ENCODE data around the gene TMEM187. TPM values are rescaled to one million over a fixed set of nuclear protein-coding genes. Genes with fewer than 3 reads are reported as not detected.

The TMEM187 gene
- total and polyA plus RNA-seq, 4 experiments from 2014 or later: 10.4 to 23.8 (median 13.8) TPM

DNA sequence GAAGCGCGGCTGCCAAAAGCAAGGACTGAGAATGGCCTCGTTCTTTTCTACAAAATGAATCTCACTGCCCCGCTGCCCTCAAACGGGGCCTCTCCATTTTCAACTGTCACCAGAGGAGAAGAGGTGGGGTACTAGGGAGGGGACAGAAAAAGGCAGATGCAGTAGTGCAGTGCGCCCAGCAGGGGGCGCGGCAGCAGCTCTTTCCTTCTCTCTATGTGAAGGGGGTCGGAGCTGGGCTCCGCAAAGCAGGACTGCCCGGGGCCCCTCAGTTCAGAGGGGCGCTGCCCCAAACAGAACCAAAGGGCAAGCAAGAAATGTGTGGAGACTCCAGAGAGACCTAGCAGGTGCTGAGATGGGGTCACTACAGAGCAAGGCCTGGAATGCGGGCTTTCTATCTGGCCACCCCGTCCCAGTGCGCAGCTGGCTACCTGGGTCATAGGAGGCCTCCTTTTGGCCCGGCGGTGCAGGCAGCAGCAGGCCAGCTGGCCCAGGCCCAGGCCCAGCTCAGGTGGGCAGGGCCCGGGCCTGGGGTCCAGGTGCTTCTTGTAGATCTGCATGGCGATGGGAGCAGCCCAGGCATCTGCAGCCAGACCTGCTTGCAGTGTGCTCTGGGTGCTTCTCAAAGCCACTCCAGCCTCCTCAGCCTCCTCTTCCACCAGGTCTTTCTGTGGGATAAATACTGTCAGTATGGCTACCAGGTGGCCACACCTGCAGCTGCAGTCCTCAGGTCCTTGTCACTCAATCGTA, 41.2 kb downstream of the TMEM187 start:
- no peak overlapping the region for H3K27ac ChIP-seq (ENCODE audit: low read depth, low read length)
- CTCF ChIA-PET (ENCODE audit: partially characterized antibody): interaction anchor here (0.6 to 2.8 kb wide), 24 partner anchors 8 to 530 kb away, joined by 3 to 18 read pairs (median 4); partner anchors contain the start of gene HCFC1
- Mint-ChIP-seq H3K27me3 (no peaks in the 10 kb centered on the region), H3K4me3 (peak overlapping the region in 1 of 8 donors; percentile 20), H3K27ac (peak overlapping the region in 6 of 7 donors; percentile 25 to 85 (median 74)), H3K9me3 (no peaks in the 10 kb centered on the region), H3K36me3 (peaks cover 7 to 20% of the 10 kb centered on the region in 2 donors), H3K4me1 (peaks cover 2 to 20% (median 6%) of the 10 kb centered on the region in 4 donors)
- no peaks in the 10 kb centered on the region for H3K9me3 ChIP-seq (ENCODE audit: control insufficient read depth in 1 of 2, low read length in 2 of 2)
- H3K27me3 ChIP-seq (ENCODE audit: insufficient read depth, low read length): no peaks in the 10 kb centered on the region
- H3K36me3 ChIP-seq (ENCODE audit: insufficient read depth, low read length): peaks cover 5% of the 10 kb centered on the region
- DNase-seq: peak in 4 of 5 donors; percentile 51 to 58 (median 54)
- POLR2A ChIA-PET (ENCODE audit: partially characterized antibody): interaction anchor here (0.9 to 3.6 kb wide), 5 partner anchors 11 to 472 kb away, joined by 3 to 26 read pairs (median 3); partner anchors contain the start of genes HCFC1 and TMEM187
- intact Hi-C loops (cut with micrococcal nuclease): loop anchor here (1.0 to 5.0 kb wide), 5 partner anchors 11 to 521 kb away; partner anchors contain the start of genes HCFC1 and TMEM187
- no peak overlapping the region for H3K4me3 ChIP-seq (ENCODE audit: low read length in 2 of 2)
- peaks cover 11% of the 10 kb centered on the region for H3K4me1 ChIP-seq (ENCODE audit: insufficient read depth, low read length)

DNA sequence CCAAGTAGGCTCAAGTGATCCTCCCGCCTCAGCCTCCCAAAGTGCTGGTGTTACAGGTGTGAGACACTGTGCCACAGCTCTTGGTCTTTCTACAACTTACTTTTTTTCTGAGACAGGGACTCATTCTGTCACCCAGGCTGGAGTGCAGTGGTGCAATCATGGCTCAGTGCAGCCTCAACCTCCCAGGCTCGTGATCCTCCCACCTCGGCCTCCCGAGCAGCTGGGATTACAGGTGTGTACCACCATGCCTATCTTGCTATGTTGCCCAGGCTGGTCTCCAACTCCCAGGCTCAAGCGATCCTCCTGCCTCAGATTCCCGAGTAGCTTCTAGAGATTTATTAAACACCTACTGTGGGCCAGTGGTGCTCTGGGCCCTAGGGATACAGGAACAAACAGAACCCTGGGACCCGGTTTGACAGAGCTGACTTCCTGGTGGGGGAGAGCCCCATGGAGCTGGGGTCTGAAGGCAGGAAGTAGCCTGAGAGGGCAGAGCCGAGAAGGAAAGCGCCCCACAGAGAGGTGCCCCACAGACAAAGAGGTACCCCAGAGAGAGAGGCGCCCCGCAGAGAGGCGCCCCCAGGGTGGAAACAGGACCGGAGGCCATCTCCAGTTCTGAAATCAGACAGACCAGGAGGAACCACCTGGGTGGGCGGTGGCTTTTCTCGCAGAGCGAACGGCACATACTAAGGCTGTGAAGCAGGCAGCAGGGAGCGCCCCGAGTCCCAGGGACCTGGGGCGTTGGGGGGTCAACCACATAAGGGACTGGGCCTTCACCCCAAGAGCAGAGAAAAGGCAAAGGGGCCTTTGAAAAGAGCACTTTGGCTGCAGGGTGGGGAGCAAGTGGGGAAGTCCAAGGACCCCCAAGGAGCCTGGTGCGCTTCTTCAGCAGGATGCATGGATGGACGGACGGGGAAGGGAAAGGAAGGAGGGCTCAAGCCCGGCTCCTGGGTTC, 42.2 kb downstream of the TMEM187 start:
- ChIA-PET CTCF (ENCODE audit: partially characterized antibody) (interaction anchor here (0.9 to 2.8 kb wide), 13 partner anchors 10 to 515 kb away, joined by 3 to 18 read pairs (median 4); no protein-coding TSS in a partner anchor), POLR2A (ENCODE audit: partially characterized antibody) (interaction anchor here (1.5 to 3.6 kb wide), 2 partner anchors 12 to 43 kb away, joined by 5 to 26 read pairs; partner anchors contain the start of genes HCFC1 and TMEM187)
- Histone ChIP-seq H3K36me3 (ENCODE audit: insufficient read depth, low read length) (peaks cover 5% of the 10 kb centered on the region), H3K27ac (ENCODE audit: low read depth, low read length) (no peak overlapping the region), H3K27me3 (ENCODE audit: insufficient read depth, low read length) (no peaks in the 10 kb centered on the region), H3K9me3 (ENCODE audit: control insufficient read depth in 1 of 2, low read length in 2 of 2) (no peaks in the 10 kb centered on the region), H3K4me1 (ENCODE audit: insufficient read depth, low read length) (peaks cover 11% of the 10 kb centered on the region), H3K4me3 (ENCODE audit: low read length in 2 of 2) (no peak overlapping the region)
- intact Hi-C loops (cut with micrococcal nuclease): loop anchor here (5.0 kb wide), 1 partner anchor 42 kb away; the partner anchor contains the start of genes HCFC1 and TMEM187
- peaks cover 7 to 22% of the 10 kb centered on the region in 2 donors for H3K36me3 Mint-ChIP-seq
- no peaks in the 10 kb centered on the region for H3K9me3 Mint-ChIP-seq
- no peak for DNase-seq
- peak overlapping the region in 5 of 7 donors; percentile 61 to 89 (median 72) for H3K27ac Mint-ChIP-seq
- no peaks in the 10 kb centered on the region for H3K27me3 Mint-ChIP-seq
- peak overlapping the region in 1 of 8 donors; percentile 15 for H3K4me3 Mint-ChIP-seq
- H3K4me1 Mint-ChIP-seq: peaks cover 3 to 22% (median 8%) of the 10 kb centered on the region in 4 donors

DNA sequence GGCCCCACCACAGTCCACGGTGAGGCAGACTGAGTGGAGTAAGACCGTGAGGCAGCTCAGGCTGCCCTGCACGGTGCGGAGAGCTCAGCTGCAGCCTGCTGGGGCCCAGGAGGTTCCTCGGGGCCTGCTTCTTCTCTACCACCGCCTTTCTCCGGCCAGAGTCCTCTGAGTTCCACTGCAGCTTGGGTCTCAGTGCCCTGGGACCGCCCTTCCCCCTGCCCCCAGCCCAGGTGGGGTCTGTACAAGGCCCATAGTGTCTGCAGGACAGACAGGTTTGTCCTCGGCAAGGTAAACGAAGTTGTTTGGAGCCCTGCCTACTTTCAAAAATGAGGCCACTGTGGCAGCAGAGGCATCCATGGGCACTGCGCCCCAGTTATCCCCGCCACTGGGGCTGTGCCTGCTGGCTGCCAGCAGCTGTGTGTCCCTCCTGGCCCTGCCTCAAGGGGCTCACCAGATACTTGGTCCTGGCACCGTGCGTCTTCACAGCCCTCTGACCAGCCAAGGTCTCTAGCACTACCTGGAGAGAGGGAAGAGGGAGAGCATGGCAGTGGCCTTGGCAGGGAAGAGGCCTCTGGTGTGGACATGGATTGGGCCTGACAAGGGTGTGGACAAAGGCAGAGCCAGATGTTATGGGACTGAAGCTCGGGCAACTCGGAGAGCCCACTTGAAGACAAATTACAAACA, 43.2 kb downstream of the TMEM187 start:
- Histone ChIP-seq H3K27ac (ENCODE audit: low read depth, low read length) (no peak overlapping the region), H3K4me1 (ENCODE audit: insufficient read depth, low read length) (peaks cover 16% of the 10 kb centered on the region), H3K36me3 (ENCODE audit: insufficient read depth, low read length) (peaks cover 5% of the 10 kb centered on the region), H3K27me3 (ENCODE audit: insufficient read depth, low read length) (no peaks in the 10 kb centered on the region), H3K9me3 (ENCODE audit: control insufficient read depth in 1 of 2, low read length in 2 of 2) (no peaks in the 10 kb centered on the region), H3K4me3 (ENCODE audit: low read length in 2 of 2) (no peak overlapping the region)
- CTCF ChIA-PET (ENCODE audit: partially characterized antibody): interaction anchor here (1.0 kb wide), 2 partner anchors 36 to 41 kb away, joined by 3 read pairs; no protein-coding TSS in a partner anchor
- intact Hi-C loops (cut with micrococcal nuclease): no loop called here
- Mint-ChIP-seq H3K4me1 (peaks cover 6 to 26% (median 13%) of the 10 kb centered on the region in 4 donors), H3K27me3 (no peaks in the 10 kb centered on the region), H3K9me3 (peaks cover 0 to 2% (median 0%) of the 10 kb centered on the region in 8 donors), H3K27ac (peak overlapping the region in 5 of 7 donors; percentile 19 to 89 (median 57)), H3K4me3 (peak overlapping the region in 2 of 8 donors; percentile 12 to 39), H3K36me3 (peaks cover 4 to 20% of the 10 kb centered on the region in 2 donors)
- no peak for DNase-seq
- POLR2A ChIA-PET (ENCODE audit: partially characterized antibody): interaction anchor here (1.0 kb wide), 1 partner anchor 12 kb away, joined by 3 read pairs; no protein-coding TSS in a partner anchor

DNA sequence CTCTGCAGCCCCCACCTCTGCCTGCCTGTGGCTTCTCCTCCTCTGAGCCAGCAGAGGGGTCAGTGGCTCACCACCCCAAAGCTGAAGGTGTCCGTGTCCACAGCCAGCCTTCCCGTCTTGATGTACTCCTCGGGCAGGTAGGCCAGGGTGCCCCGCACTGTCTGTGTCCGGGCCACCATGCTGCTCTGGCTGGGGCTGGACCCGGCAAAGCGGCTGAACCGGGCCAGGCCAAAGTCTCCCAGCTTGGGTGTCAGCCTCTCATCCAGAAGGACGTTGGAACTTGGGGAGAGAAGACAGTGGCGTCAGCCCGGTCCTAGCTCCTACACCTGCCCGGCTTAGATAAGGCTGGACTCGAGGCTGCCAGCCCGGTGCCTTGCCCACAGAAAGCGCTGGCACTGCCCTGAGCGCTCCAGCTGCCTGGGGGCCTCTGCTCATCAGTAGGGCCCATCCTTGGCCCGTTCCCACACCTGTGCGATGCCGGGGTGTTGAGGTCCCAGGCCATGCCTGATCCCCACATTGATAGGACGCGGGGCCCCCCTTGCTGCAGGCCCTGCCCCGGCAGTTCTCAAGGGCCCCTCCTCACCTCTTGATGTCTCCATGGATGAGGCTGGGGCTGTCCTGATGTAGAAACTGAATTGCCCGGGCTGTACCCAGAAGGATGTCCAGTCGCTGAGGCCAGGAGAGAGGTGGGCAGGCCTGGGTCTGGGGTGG, 44.0 kb downstream of the TMEM187 start:
- H3K4me3 ChIP-seq (ENCODE audit: low read length in 2 of 2): no peak overlapping the region
- ChIA-PET POLR2A (ENCODE audit: partially characterized antibody) (interaction anchor here (1.0 to 4.5 kb wide), 2 partner anchors 13 to 46 kb away, joined by 3 to 61 read pairs; partner anchors contain the start of genes HCFC1 and TMEM187), CTCF (ENCODE audit: partially characterized antibody) (interaction anchor here (1.0 kb wide), 2 partner anchors 35 to 41 kb away, joined by 3 read pairs; no protein-coding TSS in a partner anchor)
- no peaks in the 10 kb centered on the region for H3K9me3 ChIP-seq (ENCODE audit: control insufficient read depth in 1 of 2, low read length in 2 of 2)
- peaks cover 24% of the 10 kb centered on the region for H3K4me1 ChIP-seq (ENCODE audit: insufficient read depth, low read length)
- H3K36me3 ChIP-seq (ENCODE audit: insufficient read depth, low read length): peaks cover 5% of the 10 kb centered on the region
- no peaks in the 10 kb centered on the region for H3K27me3 ChIP-seq (ENCODE audit: insufficient read depth, low read length)
- H3K27ac ChIP-seq (ENCODE audit: low read depth, low read length): no peak overlapping the region
- Mint-ChIP-seq H3K27me3 (no peaks in the 10 kb centered on the region), H3K9me3 (peaks cover 0 to 2% (median 0%) of the 10 kb centered on the region in 8 donors), H3K36me3 (peaks cover 4 to 18% of the 10 kb centered on the region in 2 donors), H3K4me1 (peaks cover 6 to 33% (median 16%) of the 10 kb centered on the region in 4 donors), H3K4me3 (no peak overlapping the region), H3K27ac (no peak overlapping the region)
- DNase-seq: no peak
- intact Hi-C loops (cut with micrococcal nuclease): no loop called here

DNA sequence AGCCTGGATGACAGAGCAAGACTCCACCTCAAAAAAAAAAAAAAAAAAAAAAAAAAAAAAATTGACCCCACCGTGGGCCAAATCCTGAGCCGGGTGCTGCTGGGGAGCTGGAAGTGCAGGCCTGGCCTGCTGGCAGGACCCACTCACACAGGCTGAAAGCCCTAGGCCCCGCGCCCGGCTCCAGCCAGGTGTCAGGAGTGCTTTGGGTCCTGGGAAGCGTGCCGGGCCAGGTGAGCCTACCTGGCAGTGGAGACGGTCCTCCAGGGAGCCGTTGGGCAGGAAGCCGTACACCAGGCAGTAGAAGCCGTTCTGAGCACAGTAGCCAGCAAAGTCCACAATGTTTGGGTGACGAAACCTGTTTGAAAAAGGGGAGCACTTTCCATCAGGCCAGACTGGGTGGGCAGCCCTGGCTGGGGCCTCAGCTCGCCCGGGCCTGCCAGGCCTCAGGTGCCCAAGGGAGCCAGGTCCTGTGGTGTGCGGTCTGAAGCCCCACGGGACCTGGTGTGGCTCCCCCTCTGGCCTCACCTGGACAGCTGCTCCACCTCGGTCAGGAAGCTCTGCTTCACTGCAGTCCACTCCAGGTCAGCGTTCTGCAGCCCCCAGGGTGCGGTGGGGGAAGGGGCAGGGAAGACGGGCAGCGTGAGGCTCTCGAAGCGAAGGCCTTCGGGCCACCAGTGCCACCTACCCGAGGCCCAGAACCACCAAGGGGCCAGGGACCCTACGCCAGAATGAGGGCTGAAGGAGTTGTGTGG, 45.4 kb downstream of the TMEM187 start:
- H3K36me3 ChIP-seq (ENCODE audit: insufficient read depth, low read length): peaks cover 5% of the 10 kb centered on the region
- H3K9me3 ChIP-seq (ENCODE audit: control insufficient read depth in 1 of 2, low read length in 2 of 2): no peaks in the 10 kb centered on the region
- H3K27me3 ChIP-seq (ENCODE audit: insufficient read depth, low read length): no peaks in the 10 kb centered on the region
- ChIA-PET POLR2A (ENCODE audit: partially characterized antibody) (interaction anchor here (0.8 to 4.5 kb wide), 7 partner anchors 47 to 380 kb away, joined by 3 to 61 read pairs (median 4); partner anchors contain the start of genes ARHGAP4, HCFC1, RPL10 and TMEM187), CTCF (ENCODE audit: partially characterized antibody) (interaction anchor here (0.6 to 1.4 kb wide), 2 partner anchors 24 to 49 kb away, joined by 3 to 4 read pairs; no protein-coding TSS in a partner anchor)
- Mint-ChIP-seq H3K27ac (peak overlapping the region in 6 of 7 donors; percentile 15 to 95 (median 60)), H3K4me3 (peak overlapping the region; percentile 26 to 90 (median 88)), H3K9me3 (peaks cover 0 to 2% (median 0%) of the 10 kb centered on the region in 8 donors), H3K4me1 (peaks cover 6 to 34% (median 16%) of the 10 kb centered on the region in 4 donors), H3K27me3 (no peaks in the 10 kb centered on the region), H3K36me3 (peaks cover 4 to 18% of the 10 kb centered on the region in 2 donors)
- H3K27ac ChIP-seq (ENCODE audit: low read depth, low read length): peak overlapping the region; percentile 73
- intact Hi-C loops (cut with micrococcal nuclease): no loop called here
- H3K4me1 ChIP-seq (ENCODE audit: insufficient read depth, low read length): peaks cover 25% of the 10 kb centered on the region
- no peak for DNase-seq
- peak overlapping the region in 1 of 2 donors; percentile 60 for H3K4me3 ChIP-seq (ENCODE audit: low read length in 2 of 2)
